Karpas-422 (cell line): ENCODE data around the gene KAT2A. TPM values are rescaled to one million over a fixed set of nuclear protein-coding genes. Genes with fewer than 3 reads are reported as not detected.
"Not testable (repeated sequence)": the region's sequence is repeated elsewhere in the genome, so short reads cannot be mapped to it uniquely, and the experiment has no call there.

Source experiments
- DNase-seq: peaks from one replicate; pipeline ENCODE4 v3.0.0-alpha.2; 2015
- H2AFZ ChIP-seq: fragments of 200-600 bp; sonication (generic); 2 replicates; pipeline ENCODE4 v1.6.1; 2014; ENCODE audit warnings: antibody characterized with exemption, low read length, mixed read lengths
- H3K27ac ChIP-seq: fragments of 200-600 bp; sonication (generic); 2 replicates; pipeline ENCODE4 v1.5.1; 2014; ENCODE audit warnings: mild to moderate bottlenecking, low read length, moderate library complexity
- H3K27me3 ChIP-seq: fragments of 200-600 bp; sonication (generic); 2 replicates; pipeline ENCODE4 v1.6.1; 2014; ENCODE audit warnings: low read length, mixed read lengths
- H3K36me3 ChIP-seq: fragments of 200-600 bp; sonication (generic); 2 replicates; pipeline ENCODE4 v1.6.1; 2014; ENCODE audit warnings: low read length, mixed read lengths; ENCODE audit not compliant: insufficient read depth
- H3K4me1 ChIP-seq: fragments of 200-600 bp; sonication (generic); 2 replicates; pipeline ENCODE4 v1.6.1; 2014; ENCODE audit warnings: mild to moderate bottlenecking, low read length, mixed read lengths
- H3K4me2 ChIP-seq: fragments of 200-600 bp; sonication (generic); 2 replicates; pipeline ENCODE4 v1.6.1; 2014; ENCODE audit warnings: low read length, low read depth, mild to moderate bottlenecking; ENCODE audit not compliant: poor library complexity, severe bottlenecking
- H3K4me3 ChIP-seq: fragments of 200-600 bp; sonication (generic); 2 replicates; pipeline ENCODE4 v1.5.1; 2014; ENCODE audit warnings: mild to moderate bottlenecking, antibody characterized with exemption, low read length, mixed read lengths
- H3K79me2 ChIP-seq: fragments of 200-600 bp; sonication (generic); 2 replicates; pipeline ENCODE4 v1.6.1; 2014; ENCODE audit warnings: mild to moderate bottlenecking, low read length, mixed read lengths
- H3K9ac ChIP-seq: fragments of 200-600 bp; sonication (generic); 2 replicates; pipeline ENCODE4 v1.6.0; 2014; ENCODE audit warnings: low read length
- H3K9me2 ChIP-seq: fragments of 200-600 bp; sonication (generic), shearing (Covaris generic); replicated peaks from 2 replicates; pipeline ENCODE4 v1.6.0; 2014; ENCODE audit warnings: mild to moderate bottlenecking, low read length, moderate library complexity; ENCODE audit not compliant: insufficient read depth
- H3K9me3 ChIP-seq: fragments of 300-700, 200-600 bp; sonication (generic); 2 replicates; pipeline ENCODE4 v1.6.1; 2014; ENCODE audit warnings: low read length, mixed read lengths
- H4K20me1 ChIP-seq: fragments of 200-600 bp; sonication (generic); 2 replicates; pipeline ENCODE4 v1.6.1; 2014; ENCODE audit warnings: mild to moderate bottlenecking, antibody characterized with exemption, low read length, low read depth; ENCODE audit not compliant: insufficient read depth
- total RNA-seq: library from RNA; depleted of rRNA; stranded (reverse); fragments of >200 nt; shearing (Covaris generic); gene quantifications from 2 replicates; pipeline ENCODE4 v1.2.3, GENCODE V29; 2014; ENCODE audit warnings: low replicate concordance

Gene KAT2A
- total RNA-seq, 1 experiment from 2014 or later = 26.7 TPM

DNA sequence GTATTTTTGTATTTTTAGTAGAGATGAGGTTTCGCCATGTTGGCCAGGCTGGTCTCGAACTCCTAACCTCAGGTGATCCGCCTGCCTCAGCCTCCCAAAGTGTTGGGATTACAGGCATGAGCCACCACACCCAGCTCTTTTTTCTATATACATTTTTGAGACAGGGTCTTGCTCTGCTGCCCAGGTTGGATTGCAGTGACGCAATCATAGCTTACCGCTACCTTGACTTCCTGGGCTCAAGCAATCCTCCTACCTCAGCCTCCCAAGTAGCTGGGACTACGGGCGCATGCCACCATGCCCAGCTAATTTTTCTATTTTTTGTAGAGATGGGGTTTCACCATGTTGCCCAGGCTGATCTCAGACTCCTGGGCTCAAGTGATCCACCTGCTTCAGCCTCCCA is 19.5 kb upstream of the KAT2A start:
- peaks cover 15% of the 10 kb centered on the region for H3K36me3 ChIP-seq
- not testable (repeated sequence) for H2AFZ ChIP-seq, H3K9ac ChIP-seq, H3K27me3 ChIP-seq, H3K9me3 ChIP-seq, H3K27ac ChIP-seq, H3K4me2 ChIP-seq, DNase-seq, H3K4me3 ChIP-seq, H3K9me2 ChIP-seq
- peaks cover 49% of the 10 kb centered on the region for H4K20me1 ChIP-seq
- H3K79me2 ChIP-seq = peaks cover 92% of the 10 kb centered on the region
- H3K4me1 ChIP-seq = peaks cover 33% of the 10 kb centered on the region

DNA sequence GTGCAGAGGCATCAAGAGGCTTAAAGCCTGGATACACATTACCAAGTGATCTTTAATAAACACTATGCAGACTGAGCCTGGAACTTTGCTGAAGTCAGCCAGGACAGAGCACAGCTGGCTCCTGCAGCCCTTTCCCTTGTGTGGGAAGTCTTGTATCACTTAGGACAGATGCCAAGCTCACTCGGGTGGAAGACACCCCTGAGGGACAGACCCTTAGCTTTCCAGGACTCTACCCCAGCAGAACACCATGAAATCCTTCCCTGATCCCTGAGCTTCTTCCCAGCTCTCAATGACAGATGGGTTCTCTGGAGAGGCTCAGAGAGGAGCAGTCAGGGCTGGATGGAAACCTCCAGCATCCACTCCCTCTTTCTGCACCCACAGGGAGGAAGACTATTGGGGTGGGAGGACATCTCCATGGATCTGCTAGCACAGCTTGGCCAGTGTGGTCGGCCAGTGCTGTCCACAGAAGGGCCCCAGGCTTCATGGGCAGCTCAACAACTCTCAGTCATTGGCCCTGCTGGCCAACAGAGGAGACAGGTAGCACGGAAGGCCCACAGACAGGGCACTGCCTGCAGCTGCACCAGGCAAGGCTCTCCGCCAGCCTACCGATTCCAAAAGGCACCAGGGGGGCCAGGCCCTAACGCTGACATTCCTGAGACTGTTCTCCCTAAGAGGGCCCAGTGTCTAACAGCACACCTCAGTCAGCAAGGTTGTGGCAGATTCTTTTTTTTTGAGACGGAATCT is 17.8 kb upstream of the KAT2A start:
- Histone ChIP-seq H3K4me3 (no peak overlapping the region), H3K4me2 (no peak overlapping the region), H2AFZ (no peak overlapping the region), H3K27ac (no peak overlapping the region), H3K9me2 (no peaks in the 10 kb centered on the region), H3K27me3 (no peaks in the 10 kb centered on the region), H3K79me2 (peaks cover 97% of the 10 kb centered on the region), H3K9ac (no peak overlapping the region; the same call in 1 of the 2 replicates), H4K20me1 (peaks cover 59% of the 10 kb centered on the region), H3K36me3 (peaks cover 19% of the 10 kb centered on the region), H3K4me1 (peaks cover 50% of the 10 kb centered on the region), H3K9me3 (no peaks in the 10 kb centered on the region)
- DNase-seq = no peak

DNA sequence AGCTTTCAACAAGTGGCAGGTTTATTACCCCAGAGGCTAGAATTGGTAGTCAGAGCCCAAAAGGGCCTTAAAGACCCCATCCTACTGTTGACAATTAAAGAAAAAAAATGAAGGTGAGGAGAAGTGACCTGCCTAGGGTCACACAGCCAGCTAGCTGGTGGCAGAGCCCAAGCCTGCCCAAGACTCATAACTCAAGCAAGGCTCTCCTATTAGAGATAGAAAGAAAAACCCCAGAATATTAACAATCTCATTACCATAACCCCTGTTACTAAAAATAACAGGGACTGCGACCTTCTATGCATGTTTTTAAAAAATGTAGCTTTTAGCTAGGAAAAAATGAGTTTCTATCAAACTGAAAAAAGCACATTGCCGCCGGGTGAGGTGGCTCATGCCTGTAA is 15.5 kb upstream of the KAT2A start:
- Histone ChIP-seq H3K36me3 (peaks cover 14% of the 10 kb centered on the region), H3K4me3 (no peak overlapping the region), H4K20me1 (peaks cover 59% of the 10 kb centered on the region), H3K27me3 (no peaks in the 10 kb centered on the region), H3K4me1 (peaks cover 67% of the 10 kb centered on the region), H3K9me3 (no peaks in the 10 kb centered on the region), H3K27ac (peak overlapping the region; percentile 33; the same call in 1 of the 2 replicates), H3K9me2 (no peaks in the 10 kb centered on the region), H2AFZ (no peak overlapping the region), H3K9ac (no peak overlapping the region), H3K79me2 (peaks cover 94% of the 10 kb centered on the region), H3K4me2 (no peak overlapping the region)
- DNase-seq = no peak

DNA sequence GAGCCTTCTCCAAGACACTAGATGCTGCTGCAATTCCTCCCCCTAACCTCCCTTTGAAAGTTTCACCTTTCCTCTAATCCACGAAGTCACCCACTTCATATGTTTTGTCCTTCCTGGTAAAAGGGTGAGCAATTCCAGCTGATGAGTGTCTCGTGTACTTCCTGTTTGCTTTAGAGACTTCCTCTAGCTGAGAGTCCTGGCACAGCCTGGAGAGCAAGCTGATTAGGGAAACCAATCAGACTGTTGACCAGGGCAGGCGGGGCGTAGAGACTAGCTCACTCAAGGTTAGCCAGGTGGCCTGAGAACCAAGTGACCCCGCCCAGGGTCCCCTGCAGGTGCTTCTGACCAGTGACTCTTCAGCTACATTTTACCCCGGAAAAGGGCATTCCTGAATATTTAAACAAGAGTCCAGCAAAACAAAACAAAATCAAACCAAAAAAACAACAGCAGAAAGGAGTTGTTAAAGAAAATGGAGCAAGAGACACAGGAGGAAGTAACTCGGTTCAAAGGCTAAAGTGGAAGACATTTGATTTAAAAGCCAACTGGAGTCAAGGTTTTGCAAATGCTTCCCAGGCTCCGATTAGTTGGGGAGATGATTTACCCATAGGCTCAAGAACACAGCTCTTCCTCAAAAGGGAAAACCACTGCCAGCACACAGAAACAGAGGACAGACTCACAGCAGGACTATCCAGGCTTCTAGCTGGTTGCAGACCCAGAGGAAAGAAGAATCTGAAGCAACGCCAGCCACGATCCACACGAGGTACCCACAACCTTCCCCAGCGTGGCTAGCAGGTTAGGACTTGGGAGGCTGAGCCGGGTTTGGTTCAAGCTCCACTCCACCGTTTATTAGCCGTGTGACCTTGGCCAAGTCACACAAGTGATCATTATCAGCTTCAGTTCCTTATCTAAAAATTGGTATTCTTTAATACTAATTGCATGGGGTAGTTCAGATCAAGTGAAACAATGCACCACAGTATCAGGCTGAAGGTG is 14.8 kb upstream of the KAT2A start:
- peak overlapping the region; percentile 33; the same call in 1 of the 2 replicates for H3K27ac ChIP-seq
- peaks cover 59% of the 10 kb centered on the region for H4K20me1 ChIP-seq
- H3K36me3 ChIP-seq = peaks cover 10% of the 10 kb centered on the region
- no peaks in the 10 kb centered on the region for H3K9me3 ChIP-seq
- H3K79me2 ChIP-seq = peaks cover 94% of the 10 kb centered on the region
- DNase-seq = no peak
- H2AFZ ChIP-seq = no peak overlapping the region
- peaks cover 71% of the 10 kb centered on the region for H3K4me1 ChIP-seq
- no peaks in the 10 kb centered on the region for H3K9me2 ChIP-seq
- no peaks in the 10 kb centered on the region for H3K27me3 ChIP-seq
- no peak overlapping the region for H3K4me3 ChIP-seq
- no peak overlapping the region for H3K9ac ChIP-seq
- H3K4me2 ChIP-seq = no peak overlapping the region

DNA sequence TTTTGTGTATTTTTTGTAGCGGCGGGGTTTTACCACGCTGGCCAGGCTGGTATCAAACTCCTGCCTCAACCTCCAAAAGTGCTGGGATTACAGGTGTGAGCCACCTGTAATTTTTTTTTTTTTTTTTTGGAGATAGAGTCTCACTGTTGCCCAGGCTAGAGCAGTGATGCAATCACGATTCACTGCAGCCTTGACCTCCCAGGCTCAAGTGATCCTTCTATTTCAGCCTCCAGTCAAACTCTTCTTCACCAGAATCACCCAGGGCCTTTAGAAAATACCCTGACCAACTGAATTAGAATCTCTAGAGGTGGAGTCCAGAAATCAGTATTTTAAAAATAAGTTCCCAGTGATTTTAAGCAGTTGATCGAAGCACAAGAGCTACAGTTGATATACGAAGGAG is 14.0 kb upstream of the KAT2A start:
- Histone ChIP-seq H3K4me2 (no peak overlapping the region), H3K79me2 (peaks cover 96% of the 10 kb centered on the region), H3K9me2 (no peaks in the 10 kb centered on the region), H3K4me1 (peaks cover 71% of the 10 kb centered on the region), H3K4me3 (no peak overlapping the region), H3K27ac (no peak overlapping the region), H2AFZ (no peak overlapping the region), H3K27me3 (no peaks in the 10 kb centered on the region), H3K9me3 (no peaks in the 10 kb centered on the region), H3K36me3 (peaks cover 14% of the 10 kb centered on the region), H3K9ac (no peak overlapping the region), H4K20me1 (peaks cover 63% of the 10 kb centered on the region)
- no peak for DNase-seq

DNA sequence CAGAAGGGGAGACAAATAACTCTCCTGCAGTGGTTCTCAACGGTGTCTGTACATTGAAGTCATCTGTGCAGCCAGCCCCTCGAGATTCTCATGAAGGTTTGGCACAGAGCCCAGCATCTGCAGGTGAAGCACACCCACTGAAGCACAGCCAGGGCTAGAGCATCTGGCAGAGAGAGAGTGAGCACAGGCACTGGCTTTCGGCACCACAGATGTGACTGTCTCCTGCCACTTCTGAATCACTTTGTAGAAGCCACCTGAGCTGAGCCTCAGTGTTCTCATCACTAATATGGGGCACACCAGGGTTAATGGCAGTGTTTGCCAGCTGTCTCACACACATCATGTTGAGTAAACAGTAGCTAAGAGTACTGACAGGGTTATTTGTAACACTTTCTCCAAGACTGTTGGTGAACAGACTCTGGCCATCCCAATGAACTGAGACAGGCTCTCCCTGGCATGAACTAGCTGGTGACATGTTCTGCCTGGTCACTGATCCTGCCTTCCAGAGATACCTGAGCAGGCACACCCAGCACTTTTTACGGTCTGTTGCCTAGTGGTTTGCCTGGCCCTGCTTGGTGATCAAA is 12.4 kb upstream of the KAT2A start:
- Histone ChIP-seq H3K9me2 (no peaks in the 10 kb centered on the region), H3K36me3 (peaks cover 14% of the 10 kb centered on the region), H3K9me3 (no peaks in the 10 kb centered on the region), H3K27me3 (no peaks in the 10 kb centered on the region), H3K9ac (peak overlapping the region; percentile 24; the same call in 1 of the 2 replicates), H3K4me2 (peak overlapping the region; percentile 65), H3K4me3 (peak overlapping the region; percentile 49), H3K79me2 (peaks cover 80% of the 10 kb centered on the region), H2AFZ (no peak overlapping the region), H4K20me1 (peaks cover 57% of the 10 kb centered on the region), H3K27ac (peak overlapping the region; percentile 91), H3K4me1 (peaks cover 65% of the 10 kb centered on the region)
- DNase-seq = peak; percentile 96

DNA sequence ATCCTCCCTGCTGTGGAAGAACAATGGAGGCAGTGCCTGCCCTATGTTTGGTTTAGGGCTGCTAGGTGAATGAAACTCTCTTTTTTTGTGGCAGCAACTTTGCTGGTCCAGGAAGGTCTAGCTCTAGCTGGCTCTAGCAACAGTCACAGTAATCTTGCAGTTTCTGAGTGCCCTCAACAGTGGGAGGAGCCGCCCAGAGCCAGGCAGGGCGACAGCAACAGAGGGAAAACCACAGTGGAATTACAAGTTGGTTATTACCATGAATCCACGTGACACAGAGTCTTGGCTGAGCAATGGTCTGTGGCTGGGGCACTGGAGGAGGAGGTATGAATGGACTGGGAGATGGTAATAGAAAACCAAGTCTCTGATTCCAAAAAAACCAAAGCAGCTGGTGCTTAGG is 11.8 kb upstream of the KAT2A start:
- H3K4me3 ChIP-seq = peak overlapping the region; percentile 49
- H3K27me3 ChIP-seq = no peaks in the 10 kb centered on the region
- H3K36me3 ChIP-seq = peaks cover 13% of the 10 kb centered on the region
- peak overlapping the region; percentile 91 for H3K27ac ChIP-seq
- no peaks in the 10 kb centered on the region for H3K9me3 ChIP-seq
- peaks cover 64% of the 10 kb centered on the region for H3K4me1 ChIP-seq
- peaks cover 55% of the 10 kb centered on the region for H4K20me1 ChIP-seq
- H2AFZ ChIP-seq = no peak overlapping the region
- peak overlapping the region; percentile 65 for H3K4me2 ChIP-seq
- H3K9me2 ChIP-seq = no peaks in the 10 kb centered on the region
- H3K79me2 ChIP-seq = peaks cover 74% of the 10 kb centered on the region
- DNase-seq = no peak
- H3K9ac ChIP-seq = peak overlapping the region; percentile 53
